NT2/D1 (cell line): ENCODE data around the gene MS4A3.
"Not testable (repeated sequence)": the region's sequence is repeated elsewhere in the genome, so short reads cannot be mapped to it uniquely, and the experiment has no call there.

Experiments
- DNase-seq: peaks from one replicate; pipeline ENCODE4 v3.0.0-alpha.2; 2011; ENCODE audit warnings: low read depth, low spot score
- H3K27me3 ChIP-seq: 2 replicates; pipeline ENCODE4 v1.6.0; 2011; ENCODE audit warnings: mild to moderate bottlenecking; ENCODE audit not compliant: insufficient read length, insufficient read depth
- H3K36me3 ChIP-seq: 2 replicates; pipeline ENCODE4 v1.6.1; 2011; ENCODE audit warnings: mild to moderate bottlenecking, low read length, mixed read lengths; ENCODE audit not compliant: insufficient read depth, insufficient read length
- H3K4me1 ChIP-seq: 2 replicates; pipeline ENCODE4 v1.5.1; 2011; ENCODE audit not compliant: insufficient read depth, insufficient read length
- H3K4me3 ChIP-seq: 2 replicates; pipeline ENCODE4 v1.5.1; 2011; ENCODE audit warnings: low read depth; ENCODE audit not compliant: insufficient read length
- H3K9ac ChIP-seq: 2 replicates; pipeline ENCODE4 v1.6.0; 2011; ENCODE audit warnings: low read depth; ENCODE audit not compliant: insufficient read length
- H3K9me3 ChIP-seq: 2 replicates; pipeline ENCODE4 v1.5.1; 2011; ENCODE audit warnings: mild to moderate bottlenecking, low read length; ENCODE audit not compliant: insufficient read depth
- SUZ12 ChIP-seq: IDR thresholded peaks from 2 replicates; pipeline ENCODE4 v1.6.1; 2011; ENCODE audit not compliant: insufficient read length, insufficient read depth; ENCODE audit errors: extremely low read depth
- YY1 ChIP-seq: IDR thresholded peaks from 2 replicates; pipeline ENCODE4 v1.6.1; 2011; ENCODE audit not compliant: insufficient read length, insufficient read depth
- ZNF274 ChIP-seq: IDR thresholded peaks from 2 replicates; pipeline ENCODE4 v1.6.1; 2011; ENCODE audit warnings: mild to moderate bottlenecking, low read depth, low read length

Gene MS4A3

DNA sequence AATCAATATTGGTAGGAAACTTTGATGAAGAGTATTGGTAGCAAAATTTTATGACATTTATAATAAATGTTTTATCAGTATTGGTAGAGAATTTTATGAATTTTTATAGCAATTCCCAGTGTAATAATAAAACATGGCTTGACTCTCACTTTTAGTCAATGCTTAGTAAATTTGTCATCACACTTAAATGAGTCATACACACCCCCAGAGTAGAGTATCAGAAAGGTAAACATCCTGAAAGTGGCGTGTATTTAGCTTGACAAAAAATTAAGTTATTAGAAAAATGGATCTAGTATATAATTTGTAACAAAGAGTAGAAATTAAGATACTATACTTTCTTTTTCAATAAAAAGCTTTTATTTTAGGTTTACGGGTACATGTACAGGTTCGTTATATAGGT lies 2.6 kb downstream of the MS4A3 start:
- no peaks in the 10 kb centered on the region for H3K4me1 ChIP-seq
- H3K9ac ChIP-seq = no peak overlapping the region
- H3K4me3 ChIP-seq = no peak overlapping the region
- no peaks in the 10 kb centered on the region for H3K9me3 ChIP-seq
- no peak for DNase-seq
- TF ChIP-seq YY1 = no peak
- TF ChIP-seq ZNF274 = no peak
- H3K27me3 ChIP-seq = no peaks in the 10 kb centered on the region
- H3K36me3 ChIP-seq = no peaks in the 10 kb centered on the region

DNA sequence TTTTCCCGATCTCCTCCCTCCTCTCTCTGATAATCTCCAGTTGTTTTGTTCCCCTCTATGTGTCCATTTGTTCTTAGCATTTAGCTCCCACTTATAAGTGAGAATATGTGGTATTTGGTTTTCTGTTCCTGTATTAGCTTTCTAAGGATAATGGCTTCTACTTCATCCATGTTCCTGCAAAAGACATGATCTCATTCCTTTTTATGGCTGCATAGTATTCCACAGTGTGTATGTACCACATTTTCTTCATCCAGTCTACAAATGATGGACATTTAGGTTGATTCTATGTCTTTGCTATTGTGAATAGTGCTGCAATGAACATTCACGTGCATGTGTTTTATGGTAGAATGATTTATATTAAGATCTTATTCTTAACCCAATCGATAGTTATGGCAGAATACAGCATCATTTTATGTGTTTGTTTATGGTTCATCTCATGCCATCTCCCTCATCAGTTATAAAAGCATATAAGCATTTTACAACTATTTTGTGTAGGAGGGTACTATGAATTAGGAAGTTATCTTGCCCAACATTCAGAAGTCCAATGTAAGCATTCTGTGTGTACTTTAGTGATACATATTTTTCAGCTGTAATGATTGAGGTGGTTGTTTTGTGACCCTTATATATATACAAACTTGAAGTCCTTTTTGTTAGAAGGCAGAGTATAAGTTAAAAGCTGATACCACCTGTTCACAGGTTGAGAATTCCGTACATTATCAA lies 3.2 kb downstream of the MS4A3 start:
- no peak overlapping the region for H3K4me3 ChIP-seq
- H3K27me3 ChIP-seq = no peaks in the 10 kb centered on the region
- no peak for DNase-seq
- H3K9ac ChIP-seq = no peak overlapping the region
- H3K36me3 ChIP-seq = no peaks in the 10 kb centered on the region
- H3K9me3 ChIP-seq = no peaks in the 10 kb centered on the region
- no peak for TF ChIP-seq YY1
- TF ChIP-seq ZNF274 = no peak
- no peak for TF ChIP-seq SUZ12
- no peaks in the 10 kb centered on the region for H3K4me1 ChIP-seq

DNA sequence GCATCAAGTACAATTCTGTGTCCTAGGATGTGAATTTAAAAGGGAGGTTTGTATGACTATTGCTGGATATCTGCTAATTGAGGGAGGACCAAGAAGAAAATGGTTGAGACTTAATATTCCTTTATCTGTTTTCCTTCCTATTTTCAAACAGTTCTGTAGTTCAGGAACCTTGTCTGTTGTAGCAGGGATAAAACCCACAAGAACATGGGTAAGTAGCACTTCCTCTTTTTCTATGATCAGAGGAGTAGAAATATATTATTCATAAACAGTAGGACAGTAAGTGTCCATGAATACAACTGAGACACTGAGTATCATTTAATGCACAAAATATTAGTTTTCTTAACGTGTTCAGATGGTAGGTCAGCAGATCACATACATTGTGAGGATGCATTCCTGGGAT lies 7.6 kb downstream of the MS4A3 start:
- Histone ChIP-seq H3K4me1 (no peaks in the 10 kb centered on the region), H3K9ac (no peak overlapping the region), H3K9me3 (no peaks in the 10 kb centered on the region), H3K36me3 (no peaks in the 10 kb centered on the region), H3K4me3 (no peak overlapping the region), H3K27me3 (no peaks in the 10 kb centered on the region)
- TF ChIP-seq SUZ12 = no peak
- no peak for TF ChIP-seq YY1
- no peak for TF ChIP-seq ZNF274
- no peak for DNase-seq

DNA sequence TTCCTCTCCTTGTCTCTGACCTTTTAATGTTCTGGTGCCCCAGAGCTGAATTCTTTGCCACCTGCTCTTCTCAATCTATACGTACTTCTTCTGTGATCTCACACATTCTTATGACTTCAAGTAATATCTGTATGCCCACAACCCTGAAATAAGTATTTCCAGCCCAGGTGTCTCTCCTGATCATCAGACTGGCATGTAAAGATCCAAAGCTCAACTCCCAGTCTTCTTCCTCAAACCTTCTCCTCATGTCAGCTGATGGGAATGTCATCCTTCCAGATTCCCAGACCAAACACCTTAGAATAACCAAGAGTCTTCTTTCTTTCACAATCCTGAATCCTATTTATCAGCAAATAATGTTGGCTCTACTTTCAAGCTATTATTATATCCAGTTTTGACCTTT lies 9.3 kb downstream of the MS4A3 start:
- Histone ChIP-seq H3K9ac (no peak overlapping the region), H3K4me3 (no peak overlapping the region), H3K4me1 (no peaks in the 10 kb centered on the region), H3K36me3 (no peaks in the 10 kb centered on the region), H3K9me3 (no peaks in the 10 kb centered on the region), H3K27me3 (no peaks in the 10 kb centered on the region)
- TF ChIP-seq YY1 (no peak), ZNF274 (no peak), SUZ12 (no peak)
- no peak for DNase-seq

DNA sequence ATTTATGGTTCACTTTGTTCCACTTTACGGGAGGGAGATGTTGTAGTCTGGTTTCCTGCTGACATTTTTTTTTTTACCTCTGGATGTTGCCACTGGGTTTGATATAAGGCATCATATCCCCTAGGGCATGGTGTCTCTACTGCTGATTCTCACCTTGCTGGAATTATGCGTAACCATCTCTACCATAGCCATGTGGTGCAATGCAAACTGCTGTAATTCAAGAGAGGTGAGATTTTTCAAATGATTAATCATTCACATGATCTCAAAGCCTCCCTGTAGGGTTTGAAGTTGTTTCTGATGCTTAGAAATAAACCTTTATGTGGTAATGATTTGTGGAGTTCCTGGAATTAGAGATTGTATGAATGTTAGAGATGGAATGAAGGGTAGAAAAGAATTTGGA lies 13.0 kb downstream of the MS4A3 start:
- H3K9me3 ChIP-seq = peaks cover 4% of the 10 kb centered on the region; the same call in 1 of the 2 replicates
- TF ChIP-seq ZNF274 (no peak), YY1 (no peak), SUZ12 (no peak)

DNA sequence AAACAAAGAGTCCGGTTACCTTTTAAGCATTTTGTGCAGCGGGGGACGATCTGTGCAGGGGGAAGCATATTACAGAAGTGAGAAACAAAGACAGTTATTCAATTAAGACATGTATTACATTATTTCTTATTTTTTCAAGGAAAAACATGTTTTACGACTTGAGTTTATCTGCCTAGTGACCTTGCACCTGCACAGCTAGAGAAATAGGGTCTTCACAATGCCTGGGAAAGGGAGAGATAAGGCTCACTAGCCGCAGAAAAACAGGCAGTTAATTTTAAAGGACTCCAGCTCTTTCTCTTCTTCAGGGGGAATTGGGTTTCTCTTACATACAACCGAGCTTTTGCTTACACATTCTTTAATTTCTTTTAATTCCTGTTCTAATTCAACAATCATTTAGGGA lies 15.2 kb downstream of the MS4A3 start:
- not testable (repeated sequence) for H3K36me3 ChIP-seq, H3K4me3 ChIP-seq, H3K4me1 ChIP-seq, H3K27me3 ChIP-seq, H3K9ac ChIP-seq, DNase-seq, H3K9me3 ChIP-seq

More for the DNA sequence above, 13.0 kb downstream of the MS4A3 start:
- H3K36me3 ChIP-seq = no peaks in the 10 kb centered on the region
- no peak overlapping the region for H3K4me3 ChIP-seq
- H3K9ac ChIP-seq = no peak overlapping the region
- H3K27me3 ChIP-seq = no peaks in the 10 kb centered on the region
- no peak for DNase-seq
- no peaks in the 10 kb centered on the region for H3K4me1 ChIP-seq

DNA sequence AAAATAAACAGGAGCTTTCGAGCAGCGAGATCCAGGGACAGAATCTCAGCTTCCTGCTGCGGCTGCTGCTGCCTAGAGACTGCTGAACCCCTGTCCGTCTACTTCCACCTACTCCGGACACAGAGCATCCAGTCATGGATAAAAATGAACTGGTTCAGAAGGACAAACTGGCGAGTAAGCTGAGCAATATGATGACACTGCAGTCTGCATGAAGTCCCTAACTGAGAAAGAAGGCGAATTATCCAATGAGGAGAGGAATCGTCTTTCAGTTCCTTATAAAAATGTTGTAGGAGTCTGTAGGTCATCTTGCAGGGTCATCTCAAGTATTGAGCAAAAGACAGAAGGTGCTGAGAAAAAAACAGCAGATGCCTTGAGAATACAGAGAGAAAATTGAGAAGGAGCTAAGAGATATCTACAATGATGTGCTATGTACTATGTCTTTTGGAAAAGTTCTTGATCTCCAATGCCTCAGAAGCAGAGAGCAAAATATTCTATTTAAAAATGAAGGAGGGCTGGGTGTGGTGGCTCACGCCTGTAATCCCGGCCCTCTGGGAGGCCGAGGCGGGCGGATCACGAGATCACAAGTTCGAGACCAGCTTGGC lies 20.9 kb downstream of the MS4A3 start:
- Histone ChIP-seq H3K9me3 (peaks cover 4% of the 10 kb centered on the region; the same call in 1 of the 2 replicates), H3K27me3 (no peaks in the 10 kb centered on the region), H3K4me1 (no peaks in the 10 kb centered on the region), H3K9ac (no peak overlapping the region), H3K4me3 (no peak overlapping the region), H3K36me3 (no peaks in the 10 kb centered on the region)
- no peak for DNase-seq
- no peak for TF ChIP-seq YY1
- no peak for TF ChIP-seq SUZ12
- no peak for TF ChIP-seq ZNF274

DNA sequence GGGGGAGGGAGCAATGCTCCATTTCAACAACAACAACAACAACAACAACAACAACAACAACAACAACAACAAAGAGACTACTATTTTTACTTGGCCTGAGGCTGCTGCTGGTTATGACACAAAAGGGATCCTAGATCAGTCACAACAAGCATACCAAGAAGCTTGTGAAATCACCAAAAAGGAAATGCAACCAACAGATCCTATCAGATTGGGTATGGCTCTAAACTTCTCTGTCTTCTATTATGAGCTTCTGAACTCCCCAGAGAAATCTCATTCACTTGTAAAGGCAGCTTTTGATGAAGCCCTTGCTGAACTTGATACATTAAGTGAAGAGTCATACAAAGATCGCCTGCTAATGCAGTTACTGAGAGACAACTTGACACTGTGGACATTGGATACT lies 21.5 kb downstream of the MS4A3 start:
- no peak for DNase-seq
- TF ChIP-seq SUZ12 (no peak), YY1 (no peak), ZNF274 (no peak)

More for the DNA sequence above, 21.5 kb downstream of the MS4A3 start:
- no peak overlapping the region for H3K4me3 ChIP-seq
- H3K9ac ChIP-seq = no peak overlapping the region
- H3K27me3 ChIP-seq = no peaks in the 10 kb centered on the region
- H3K36me3 ChIP-seq = no peaks in the 10 kb centered on the region
- no peaks in the 10 kb centered on the region for H3K4me1 ChIP-seq
- H3K9me3 ChIP-seq = peaks cover 4% of the 10 kb centered on the region; the same call in 1 of the 2 replicates
